ENCODE measurements around the gene FAM83G.

Gene FAM83G

DNA sequence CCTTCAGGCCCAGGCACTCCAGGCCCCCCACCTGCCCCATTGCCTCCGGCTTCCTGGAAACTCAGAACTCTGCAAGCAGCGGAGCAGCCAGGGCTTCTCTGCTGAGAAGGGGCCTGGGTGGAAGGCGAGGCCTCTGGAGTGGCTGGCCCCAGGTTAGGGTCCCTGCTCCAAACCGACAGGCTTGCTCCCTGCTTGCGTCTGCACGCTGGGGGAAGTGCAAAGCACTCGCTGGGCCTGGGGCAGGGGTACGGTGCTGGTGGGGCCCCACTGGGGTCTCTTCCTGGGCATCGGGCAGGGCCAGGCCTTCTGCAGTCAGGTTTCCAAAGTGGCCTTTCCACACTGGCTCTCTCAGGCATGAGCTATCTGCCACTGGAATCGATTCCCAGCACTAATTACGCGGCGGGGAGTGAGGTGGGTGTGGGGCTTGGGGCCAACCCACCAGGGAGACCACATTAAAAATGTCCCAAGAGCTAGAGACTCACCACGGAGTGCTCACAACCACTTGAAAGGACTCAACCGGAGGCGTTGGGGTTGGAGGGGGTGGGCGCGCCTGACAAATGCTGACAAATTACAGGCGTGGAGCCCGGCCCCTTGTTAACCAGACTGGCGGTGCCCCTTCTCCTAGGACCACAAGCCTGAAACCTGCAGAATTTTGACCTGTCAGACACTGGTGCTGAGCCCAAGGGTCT is 17.9 kb downstream of the FAM83G start:
- DNase-seq: no peak

DNA sequence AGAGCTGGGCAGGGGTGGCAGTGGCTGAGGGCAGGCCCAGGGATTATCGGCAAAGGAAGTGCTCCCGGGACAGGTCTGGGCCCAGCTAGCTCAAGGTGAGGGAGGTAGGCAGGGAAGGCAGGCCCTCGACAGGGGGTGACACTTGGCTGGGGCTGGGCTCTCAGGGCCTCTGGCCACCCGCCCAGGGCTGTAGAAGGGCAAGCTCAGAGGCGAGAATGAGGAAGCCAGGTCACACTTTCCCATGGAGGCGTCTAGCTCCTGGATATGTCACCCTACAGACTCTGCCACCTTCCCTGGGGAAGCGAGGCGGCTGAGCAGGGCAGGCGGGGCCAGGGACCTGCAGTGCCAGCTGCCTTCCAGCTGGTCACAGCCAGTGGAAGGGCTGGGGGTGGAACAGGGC is 19.1 kb downstream of the FAM83G start:
- DNase-seq: no peak

- DNase-seq: no peak
Measured at GRCh38 chr17:18984273-18985114, 20.1 kb downstream of the FAM83G start.

GRCh38 chr17:18981642-18982424 is 22.7 kb downstream of the FAM83G start:
- no peak for DNase-seq

DNA sequence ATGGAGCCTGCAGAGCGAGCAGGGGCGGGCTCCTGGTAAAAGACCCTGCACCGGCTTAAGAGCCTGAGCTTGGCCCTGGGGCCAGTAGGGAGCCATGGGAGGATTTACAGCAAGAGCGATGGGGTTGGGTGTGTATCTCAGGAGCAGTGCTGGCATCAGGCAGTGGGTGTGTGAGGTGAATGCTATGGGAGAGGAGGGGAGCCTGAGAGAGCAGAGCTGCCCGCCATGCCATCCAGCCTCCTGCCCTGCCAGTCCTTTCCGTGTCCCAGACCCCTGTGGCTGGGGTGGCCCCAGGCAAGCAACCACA is 23.3 kb downstream of the FAM83G start:
- no peak for DNase-seq

DNA sequence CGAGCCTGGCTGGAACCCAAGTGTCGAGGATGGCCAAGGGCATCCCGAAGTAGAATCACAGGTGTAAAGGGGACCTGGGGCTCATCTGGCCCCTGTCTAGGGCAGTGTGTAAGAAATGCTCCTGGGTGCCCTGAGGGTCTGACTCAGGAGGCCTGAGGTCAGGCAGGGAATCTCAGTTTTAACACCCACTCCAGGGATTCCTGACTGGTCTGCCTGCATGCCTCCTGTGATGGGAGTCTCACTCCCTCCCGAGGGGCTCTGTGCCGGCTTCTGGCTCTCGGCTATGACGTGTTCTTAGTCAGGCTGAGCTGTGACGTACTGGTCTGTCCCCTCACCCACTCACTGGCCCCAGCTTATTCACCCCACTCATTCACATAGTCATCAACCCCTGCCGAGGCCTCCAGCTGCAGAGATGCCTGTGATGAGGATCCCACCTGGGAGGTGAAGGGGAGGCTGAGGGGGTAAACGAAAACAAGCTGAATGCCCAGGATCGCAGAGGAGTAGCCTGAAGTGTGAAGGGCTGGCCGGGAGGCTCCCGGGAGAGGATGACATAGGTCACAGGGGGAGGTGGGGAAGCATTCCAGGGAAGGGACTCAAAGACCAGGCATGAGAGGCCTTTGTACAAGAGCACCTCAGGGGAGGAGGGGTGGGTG is 23.8 kb downstream of the FAM83G start:
- no peak for DNase-seq

- DNase-seq: no peak
Measured at GRCh38 chr17:18978655-18979054, 25.9 kb downstream of the FAM83G start.

DNA sequence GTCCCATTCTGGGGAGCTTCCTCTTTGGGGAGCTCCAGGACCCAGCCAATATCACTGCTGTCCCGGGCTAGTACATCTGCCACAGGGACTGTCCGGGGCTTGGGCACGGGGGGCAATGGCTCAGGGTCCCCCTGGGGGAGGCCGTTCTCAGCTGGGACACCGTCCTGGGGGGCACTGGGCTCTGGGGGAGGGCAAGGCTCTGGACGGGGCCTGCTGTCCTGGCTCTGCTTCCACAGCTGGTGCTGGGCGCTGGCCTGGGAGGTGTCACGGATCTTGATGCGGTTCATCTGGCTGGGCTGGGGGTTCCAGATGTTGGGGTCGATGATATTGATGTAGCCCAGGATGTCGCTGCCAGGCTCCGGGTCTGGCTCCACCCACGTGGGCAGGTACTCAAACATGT is 26.5 kb downstream of the FAM83G start:
- no peak for DNase-seq

DNA sequence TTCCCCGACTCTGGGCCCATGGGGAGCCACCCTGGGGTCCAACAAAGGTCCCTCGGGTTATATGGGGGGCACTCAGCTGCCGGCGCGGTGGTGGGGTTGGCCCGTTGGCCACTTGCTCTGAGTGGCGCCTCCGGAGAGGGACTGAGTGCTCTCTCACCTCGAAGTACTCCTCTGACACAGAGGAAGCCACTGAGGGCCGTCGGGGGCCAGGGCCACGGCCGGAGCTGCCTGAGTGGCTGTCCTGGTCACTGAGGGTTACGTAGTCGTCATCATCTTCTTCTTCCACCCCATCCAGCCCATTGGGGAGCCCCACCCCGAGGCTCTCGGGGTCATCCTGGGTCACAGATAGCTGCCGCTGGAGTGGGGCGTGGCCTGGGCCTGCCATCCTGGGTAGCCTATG is 26.9 kb downstream of the FAM83G start:
- DNase-seq: no peak

- DNase-seq: no peak
Measured at GRCh38 chr17:18977021-18977420, 27.5 kb downstream of the FAM83G start.

DNA sequence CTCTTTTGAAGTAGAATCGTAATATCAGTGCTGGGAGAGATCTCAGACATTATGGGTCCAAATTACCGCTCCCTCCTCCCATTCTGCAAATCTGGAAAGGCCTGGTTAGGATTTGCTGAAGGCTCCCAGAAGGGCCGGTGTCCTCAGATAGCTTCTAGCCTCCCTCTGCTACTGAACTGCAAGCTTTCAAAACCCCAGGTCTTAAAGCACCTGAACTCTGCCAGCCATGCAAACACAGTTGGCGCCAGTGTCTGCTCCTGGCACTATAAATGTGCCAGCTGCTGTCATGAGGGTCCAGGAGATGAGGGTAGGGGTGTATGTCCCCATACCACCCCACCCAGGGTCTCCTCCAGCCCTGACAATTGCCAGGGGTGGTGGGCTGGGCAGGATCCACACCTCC is 28.4 kb downstream of the FAM83G start:
- no peak for DNase-seq

DNA sequence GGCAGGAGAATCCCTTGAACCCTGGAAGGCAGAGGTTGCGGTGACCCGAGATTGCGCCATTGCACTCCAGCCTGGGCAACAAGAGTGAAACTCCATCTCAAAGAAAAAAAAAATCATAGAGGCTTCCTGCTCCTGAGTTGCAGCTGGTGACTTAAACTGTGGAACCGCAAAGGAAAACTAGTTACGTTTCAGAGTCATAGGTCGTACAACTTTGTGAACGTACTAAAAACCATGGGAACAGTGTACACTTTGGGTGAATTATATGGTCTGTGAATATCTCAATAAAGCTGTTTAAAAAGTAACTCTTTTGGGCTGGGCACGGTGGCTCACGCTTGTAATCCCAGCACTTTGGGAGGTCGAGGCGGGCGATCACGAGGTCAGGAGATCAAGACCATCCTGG is 29.0 kb downstream of the FAM83G start:
- no peak for DNase-seq

- DNase-seq: no peak
Measured at GRCh38 chr17:18974407-18975149, 30.0 kb downstream of the FAM83G start.

- DNase-seq: no peak
Measured at GRCh38 chr17:18971801-18972200, 32.8 kb downstream of the FAM83G start.

GRCh38 chr17:18970582-18971480 is 33.7 kb downstream of the FAM83G start:
- DNase-seq: no peak

GRCh38 chr17:18968945-18969887 is 35.3 kb downstream of the FAM83G start:
- no peak for DNase-seq

DNA sequence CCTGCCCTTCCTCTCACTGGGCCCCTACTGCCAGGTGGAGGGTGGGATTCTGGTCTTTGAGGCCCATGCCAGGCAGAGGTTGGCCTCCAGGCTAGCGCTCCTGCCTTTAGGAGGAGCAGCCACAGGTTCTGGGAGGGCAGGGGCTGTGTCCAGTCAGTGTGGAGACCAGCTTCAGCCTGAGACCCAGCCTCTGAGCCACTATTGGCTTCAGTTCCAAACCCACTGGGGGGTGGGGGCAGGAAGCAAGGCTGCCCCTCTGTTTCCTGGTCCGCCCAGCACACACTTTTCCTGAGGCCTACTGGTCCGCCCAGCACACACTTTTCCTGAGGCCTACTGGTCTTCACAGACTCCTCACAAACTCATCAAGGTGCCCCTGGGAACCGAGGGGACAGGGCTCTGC is 36.2 kb downstream of the FAM83G start:
- no peak for DNase-seq

GRCh38 chr17:18967916-18968315 is 36.6 kb downstream of the FAM83G start:
- no peak for DNase-seq

- no peak for DNase-seq
Measured at GRCh38 chr17:18966831-18967624, 37.5 kb downstream of the FAM83G start.
